ENCODE data around the gene ABCD2.
"Not testable (repeated sequence)": the region's sequence is repeated elsewhere in the genome, so short reads cannot be mapped to it uniquely, and the experiment has no call there.

Gene ABCD2

GRCh38 chr12:39553476-39553875 is 66.1 kb downstream of the ABCD2 start:
- Histone ChIP-seq H3K4me3 (no peak overlapping the region), H3K9me3 (0 out of 2 replicates have a peak, but pooled peaks cover 1% of the 10 kb centered on the region), H3K4me1 (no peaks in the 10 kb centered on the region), H3K36me3 (replicated peaks) (no peaks in the 10 kb centered on the region), H3K27me3 (ENCODE audit: low read depth) (peaks cover 23% of the 10 kb centered on the region)
- in situ Hi-C loops (cut with MboI; ENCODE audit: low sequenced_read_pairs) = no loop called here
- DNase-seq (ENCODE audit: low spot score in 2 of 2) = no peak

GRCh38 chr12:39544211-39544610 is 75.4 kb downstream of the ABCD2 start:
- H3K9me3 ChIP-seq; H3K4me3 ChIP-seq; H3K36me3 ChIP-seq (replicated peaks); H3K27me3 ChIP-seq (ENCODE audit: low read depth); in situ Hi-C loops (cut with MboI; ENCODE audit: low sequenced_read_pairs); DNase-seq (ENCODE audit: low spot score in 2 of 2): not testable (repeated sequence)
- peaks cover 22% of the 10 kb centered on the region for H3K4me1 ChIP-seq

DNA sequence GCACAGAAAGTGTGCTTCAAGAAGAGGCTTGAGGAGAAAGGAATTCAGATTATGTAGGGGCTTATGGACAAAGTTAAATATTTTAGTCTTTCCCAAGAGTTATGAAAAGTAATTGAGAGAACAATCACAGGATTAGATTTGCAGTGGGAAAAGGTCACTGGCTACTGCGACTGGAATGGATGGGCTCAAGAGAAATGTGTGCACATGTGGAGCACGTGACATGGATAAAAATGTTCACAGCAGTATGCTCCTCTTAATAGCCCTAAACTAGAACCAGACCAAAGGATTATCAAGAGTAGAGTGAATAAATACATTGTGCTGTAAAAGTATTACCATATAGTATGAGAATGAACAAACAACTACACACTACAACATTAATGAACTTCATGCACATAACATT is 78.1 kb downstream of the ABCD2 start:
- Histone ChIP-seq H3K36me3 (replicated peaks) (no peaks in the 10 kb centered on the region), H3K4me1 (peaks cover 25% of the 10 kb centered on the region), H3K27me3 (ENCODE audit: low read depth) (no peaks in the 10 kb centered on the region), H3K9me3 (no peaks in the 10 kb centered on the region), H3K4me3 (no peak overlapping the region)
- in situ Hi-C loops (cut with MboI; ENCODE audit: low sequenced_read_pairs) = no loop called here
- DNase-seq (ENCODE audit: low spot score in 2 of 2) = peak in 1 of 2 experiments; percentile 12

DNA sequence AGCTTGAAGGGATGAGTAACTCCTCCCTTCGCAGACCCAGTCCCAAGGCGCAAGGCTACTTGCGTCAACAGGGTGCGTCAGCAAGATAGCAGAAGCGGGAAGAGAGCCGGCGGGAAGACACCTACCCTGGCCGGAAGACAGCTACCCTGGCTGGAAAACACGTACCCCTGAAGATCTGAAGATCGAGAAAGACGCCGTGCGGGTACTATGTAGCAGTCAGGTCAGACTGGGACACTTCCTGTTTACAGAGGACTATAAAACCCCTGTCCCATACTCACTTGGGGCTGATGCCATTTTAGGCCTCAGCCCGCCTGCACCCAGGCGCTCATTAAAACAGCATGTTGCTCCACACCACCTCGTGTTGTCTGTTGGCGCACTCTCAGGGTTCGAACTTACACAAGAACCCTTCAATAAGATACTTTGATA is 80.9 kb downstream of the ABCD2 start:
- H3K4me3 ChIP-seq = no peak overlapping the region
- DNase-seq (ENCODE audit: low spot score in 2 of 2) = no peak
- in situ Hi-C loops (cut with MboI; ENCODE audit: low sequenced_read_pairs) = no loop called here
- H3K36me3 ChIP-seq (replicated peaks) = no peaks in the 10 kb centered on the region
- no peaks in the 10 kb centered on the region for H3K27me3 ChIP-seq (ENCODE audit: low read depth)
- no peaks in the 10 kb centered on the region for H3K9me3 ChIP-seq
- H3K4me1 ChIP-seq = peaks cover 25% of the 10 kb centered on the region

DNA sequence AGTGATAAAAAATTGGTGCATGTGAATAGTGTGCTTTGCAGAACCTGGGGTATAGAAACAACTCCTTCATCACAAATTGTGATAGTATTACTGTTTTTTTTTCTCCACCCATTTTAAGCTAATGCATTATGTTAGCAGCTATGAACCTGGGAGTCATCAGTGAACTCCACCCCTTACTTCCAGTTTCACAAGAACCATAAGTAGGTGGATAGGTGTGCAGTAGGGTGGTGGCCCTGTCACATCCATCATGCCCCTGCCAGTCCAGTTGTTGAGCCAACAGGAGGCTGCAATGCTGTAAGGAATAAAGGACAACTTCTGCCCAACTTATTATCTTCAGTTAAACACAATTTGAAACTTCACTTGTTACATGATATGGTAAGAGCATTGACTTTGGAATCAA is 85.7 kb downstream of the ABCD2 start:
- Histone ChIP-seq H3K4me3 (no peak overlapping the region), H3K9me3 (no peaks in the 10 kb centered on the region), H3K27me3 (ENCODE audit: low read depth) (peaks cover 4% of the 10 kb centered on the region; the same call in 1 of the 2 replicates), H3K36me3 (replicated peaks) (no peaks in the 10 kb centered on the region), H3K4me1 (peaks cover under 1% of the 10 kb centered on the region; the same call in 1 of the 2 replicates)
- in situ Hi-C loops (cut with MboI; ENCODE audit: low sequenced_read_pairs) = no loop called here
- DNase-seq (ENCODE audit: low spot score in 2 of 2) = no peak

- Histone ChIP-seq H3K4me1 (no peaks in the 10 kb centered on the region), H3K9me3 (no peaks in the 10 kb centered on the region), H3K4me3 (no peak overlapping the region), H3K27me3 (ENCODE audit: low read depth) (peaks cover 4% of the 10 kb centered on the region; the same call in 1 of the 2 replicates), H3K36me3 (replicated peaks) (no peaks in the 10 kb centered on the region)
- DNase-seq (ENCODE audit: low spot score in 2 of 2) = no peak
- in situ Hi-C loops (cut with MboI; ENCODE audit: low sequenced_read_pairs) = no loop called here
Observed at GRCh38 chr12:39532448-39532847, 87.2 kb downstream of the ABCD2 start.

DNA sequence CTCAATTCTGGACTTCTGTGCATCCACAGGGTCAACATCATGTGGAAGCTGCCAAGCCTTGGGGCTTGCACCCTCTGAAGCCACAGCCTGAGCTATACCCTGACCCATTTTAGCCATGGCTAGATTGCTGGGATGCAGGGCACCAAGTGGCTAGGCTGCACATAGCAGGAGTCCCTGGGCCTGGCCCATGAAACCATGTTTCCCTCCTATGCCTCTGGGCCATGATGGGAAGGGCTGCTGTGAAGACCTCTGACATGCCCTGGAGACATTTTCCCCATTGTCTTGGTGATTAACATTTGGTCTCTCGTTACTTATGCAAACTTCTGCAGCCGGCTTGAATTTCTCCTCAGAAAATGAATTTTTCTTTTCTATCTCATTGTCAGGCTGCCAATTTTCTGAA is 92.6 kb downstream of the ABCD2 start:
- Histone ChIP-seq H3K9me3 (no peaks in the 10 kb centered on the region), H3K4me1 (no peaks in the 10 kb centered on the region), H3K27me3 (ENCODE audit: low read depth) (no peaks in the 10 kb centered on the region), H3K4me3 (no peak overlapping the region), H3K36me3 (replicated peaks) (no peaks in the 10 kb centered on the region)
- in situ Hi-C loops (cut with MboI; ENCODE audit: low sequenced_read_pairs) = no loop called here
- no peak for DNase-seq (ENCODE audit: low spot score in 2 of 2)

- H3K9me3 ChIP-seq; H3K36me3 ChIP-seq (replicated peaks); H3K27me3 ChIP-seq (ENCODE audit: low read depth); in situ Hi-C loops (cut with MboI; ENCODE audit: low sequenced_read_pairs); H3K4me3 ChIP-seq; H3K4me1 ChIP-seq; DNase-seq (ENCODE audit: low spot score in 2 of 2): not testable (repeated sequence)
Observed at GRCh38 chr12:39522167-39522566, 97.4 kb downstream of the ABCD2 start.

GRCh38 chr12:39510001-39510400 is 109.6 kb downstream of the ABCD2 start:
- DNase-seq (ENCODE audit: low spot score in 2 of 2) = no peak
- no peaks in the 10 kb centered on the region for H3K27me3 ChIP-seq (ENCODE audit: low read depth)
- no peaks in the 10 kb centered on the region for H3K4me1 ChIP-seq
- H3K4me3 ChIP-seq = no peak overlapping the region
- no peaks in the 10 kb centered on the region for H3K9me3 ChIP-seq
- in situ Hi-C loops (cut with MboI; ENCODE audit: low sequenced_read_pairs) = no loop called here
- H3K36me3 ChIP-seq (replicated peaks) = no peaks in the 10 kb centered on the region

DNA sequence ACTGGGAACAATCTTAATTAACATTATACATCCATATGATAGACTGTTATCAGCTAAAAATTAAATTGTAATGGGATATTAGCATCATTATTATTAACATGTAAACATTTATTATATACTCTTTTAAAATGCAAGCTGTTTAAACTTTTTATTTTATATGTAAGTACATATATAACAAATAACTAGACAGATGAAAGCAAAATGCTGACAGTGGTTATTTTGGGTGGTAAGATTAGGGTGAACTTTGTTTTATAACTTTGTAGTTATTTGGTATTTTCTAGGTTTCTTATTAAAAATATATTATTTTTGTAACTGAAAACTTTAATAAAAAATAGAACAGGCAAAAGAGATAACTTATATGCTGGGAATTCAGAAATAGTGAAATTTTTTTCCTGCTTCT is 114.0 kb downstream of the ABCD2 start:
- H3K4me1 ChIP-seq = no peaks in the 10 kb centered on the region
- H3K36me3 ChIP-seq (replicated peaks) = no peaks in the 10 kb centered on the region
- no peaks in the 10 kb centered on the region for H3K27me3 ChIP-seq (ENCODE audit: low read depth)
- DNase-seq (ENCODE audit: low spot score in 2 of 2) = no peak
- no peaks in the 10 kb centered on the region for H3K9me3 ChIP-seq
- H3K4me3 ChIP-seq = no peak overlapping the region
- in situ Hi-C loops (cut with MboI; ENCODE audit: low sequenced_read_pairs) = no loop called here

GRCh38 chr12:39505023-39505422 is 114.6 kb downstream of the ABCD2 start:
- no peak overlapping the region for H3K4me3 ChIP-seq
- H3K9me3 ChIP-seq = no peaks in the 10 kb centered on the region
- no peaks in the 10 kb centered on the region for H3K27me3 ChIP-seq (ENCODE audit: low read depth)
- no peak for DNase-seq (ENCODE audit: low spot score in 2 of 2)
- in situ Hi-C loops (cut with MboI; ENCODE audit: low sequenced_read_pairs) = no loop called here
- no peaks in the 10 kb centered on the region for H3K4me1 ChIP-seq
- no peaks in the 10 kb centered on the region for H3K36me3 ChIP-seq (replicated peaks)

DNA sequence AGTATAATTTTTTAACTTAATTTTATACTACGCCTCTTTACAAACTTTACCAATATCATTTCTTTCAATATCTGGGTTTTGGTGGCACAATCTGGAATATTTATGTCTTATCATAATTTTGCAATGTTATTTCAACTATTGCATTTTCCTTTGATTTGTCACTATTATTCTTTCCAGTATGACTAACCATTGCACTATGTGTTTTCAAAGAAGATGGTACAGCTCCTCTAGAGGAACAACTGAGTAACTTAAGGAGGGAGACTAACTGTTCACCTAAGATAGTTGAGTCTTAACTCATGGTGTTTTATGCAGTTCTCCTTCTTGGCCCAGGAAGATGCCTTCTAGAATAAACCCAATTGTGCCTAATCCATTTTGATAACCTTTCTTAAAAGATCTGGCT is 116.2 kb downstream of the ABCD2 start:
- H3K9me3 ChIP-seq = no peaks in the 10 kb centered on the region
- H3K4me3 ChIP-seq = no peak overlapping the region
- in situ Hi-C loops (cut with MboI; ENCODE audit: low sequenced_read_pairs) = no loop called here
- H3K27me3 ChIP-seq (ENCODE audit: low read depth) = no peaks in the 10 kb centered on the region
- no peaks in the 10 kb centered on the region for H3K36me3 ChIP-seq (replicated peaks)
- no peaks in the 10 kb centered on the region for H3K4me1 ChIP-seq
- no peak for DNase-seq (ENCODE audit: low spot score in 2 of 2)

GRCh38 chr12:39502726-39503125 is 116.9 kb downstream of the ABCD2 start:
- no peak overlapping the region for H3K4me3 ChIP-seq
- no peaks in the 10 kb centered on the region for H3K36me3 ChIP-seq (replicated peaks)
- no peaks in the 10 kb centered on the region for H3K27me3 ChIP-seq (ENCODE audit: low read depth)
- in situ Hi-C loops (cut with MboI; ENCODE audit: low sequenced_read_pairs) = no loop called here
- no peak for DNase-seq (ENCODE audit: low spot score in 2 of 2)
- H3K9me3 ChIP-seq = no peaks in the 10 kb centered on the region
- H3K4me1 ChIP-seq = no peaks in the 10 kb centered on the region

All from HAP-1 (cell line).